Left ventricle myocardium inferior (tissue), 1 donor: ENCODE measurements around the gene KIF13A. TPM values are rescaled to one million over a fixed set of nuclear protein-coding genes. Genes with fewer than 3 reads are reported as not detected.
"Not testable (repeated sequence)": the region's sequence is repeated elsewhere in the genome, so short reads cannot be mapped to it uniquely, and the experiment has no call there.

Experiments
- DNase-seq: peaks from one replicate; pipeline ENCODE4 v3.0.0-alpha.2; 2020
- H3K27ac ChIP-seq: fragments of 200-600 bp; replicated peaks from 2 replicates; pipeline ENCODE4 v1.8.0; 2021
- H3K27me3 ChIP-seq: fragments of 200-600 bp; 2 replicates; pipeline ENCODE4 v1.8.0; 2021; ENCODE audit warnings: low read depth
- H3K36me3 ChIP-seq: fragments of 200-600 bp; 2 replicates; pipeline ENCODE4 v1.8.0; 2021
- H3K4me1 ChIP-seq: fragments of 200-600 bp; 2 replicates; pipeline ENCODE4 v1.8.0; 2021
- H3K4me3 ChIP-seq: fragments of 200-600 bp; 2 replicates; pipeline ENCODE4 v1.8.0; 2021; ENCODE audit warnings: mild to moderate bottlenecking, moderate library complexity
- H3K9me3 ChIP-seq: fragments of 200-600 bp; replicated peaks from 2 replicates; pipeline ENCODE4 v1.8.0; 2021
- intact Hi-C: fragments of 100-400 bp; cut with micrococcal nuclease; formaldehyde crosslinking; loops from one replicate; pipeline ENCODE4 v1.11.0; 2022
- total RNA-seq: library from RNA; stranded (reverse); fragmentation: NEBNext Ultra II Directional; extraction: Animal tissue kit (Norgen Biotek cat#: 25700); gene quantifications from one replicate; pipeline ENCODE4 v1.2.1, GENCODE V29; 2021
- TF ChIP-seq, protein P1 (sequence below): fragments of 200-600 bp; IDR thresholded peaks from 2 replicates; pipeline ENCODE4 v1.8.0; 2021; ENCODE audit warnings: antibody characterized with exemption, mild to moderate bottlenecking, borderline replicate concordance
- donor health status: DM: no; HTN: yes; CAD: no; lungs with severe emphysema.

The KIF13A gene
- total RNA-seq, 1 donor from 2014 or later: 85.7 TPM

DNA sequence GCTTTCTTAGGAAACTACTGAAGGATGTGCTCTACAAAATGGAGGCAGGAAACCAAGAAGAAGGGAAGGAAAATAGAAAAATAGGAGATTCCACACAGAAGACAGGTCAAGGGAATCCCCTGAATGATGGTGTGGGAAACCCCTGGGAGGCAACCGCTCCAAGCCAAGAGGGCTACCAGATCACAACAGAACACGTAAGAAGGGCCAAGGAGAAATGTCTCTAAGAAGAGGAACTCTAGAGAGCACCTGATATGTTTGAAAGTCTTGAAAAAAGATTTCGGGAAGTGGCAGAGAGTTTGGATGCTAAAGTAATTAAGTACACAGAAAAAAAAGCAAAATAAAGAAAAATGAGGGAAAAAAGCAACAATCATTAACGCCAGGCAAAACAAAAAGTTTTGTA lies 7.1 kb downstream of the KIF13A start:
- no peak for DNase-seq
- intact Hi-C loops: no loop called here
- TF ChIP-seq, protein P1, sequence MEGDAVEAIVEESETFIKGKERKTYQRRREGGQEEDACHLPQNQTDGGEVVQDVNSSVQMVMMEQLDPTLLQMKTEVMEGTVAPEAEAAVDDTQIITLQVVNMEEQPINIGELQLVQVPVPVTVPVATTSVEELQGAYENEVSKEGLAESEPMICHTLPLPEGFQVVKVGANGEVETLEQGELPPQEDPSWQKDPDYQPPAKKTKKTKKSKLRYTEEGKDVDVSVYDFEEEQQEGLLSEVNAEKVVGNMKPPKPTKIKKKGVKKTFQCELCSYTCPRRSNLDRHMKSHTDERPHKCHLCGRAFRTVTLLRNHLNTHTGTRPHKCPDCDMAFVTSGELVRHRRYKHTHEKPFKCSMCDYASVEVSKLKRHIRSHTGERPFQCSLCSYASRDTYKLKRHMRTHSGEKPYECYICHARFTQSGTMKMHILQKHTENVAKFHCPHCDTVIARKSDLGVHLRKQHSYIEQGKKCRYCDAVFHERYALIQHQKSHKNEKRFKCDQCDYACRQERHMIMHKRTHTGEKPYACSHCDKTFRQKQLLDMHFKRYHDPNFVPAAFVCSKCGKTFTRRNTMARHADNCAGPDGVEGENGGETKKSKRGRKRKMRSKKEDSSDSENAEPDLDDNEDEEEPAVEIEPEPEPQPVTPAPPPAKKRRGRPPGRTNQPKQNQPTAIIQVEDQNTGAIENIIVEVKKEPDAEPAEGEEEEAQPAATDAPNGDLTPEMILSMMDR: no peak
- no peaks in the 10 kb centered on the region for H3K36me3 ChIP-seq
- H3K4me3 ChIP-seq: no peak overlapping the region
- peaks cover 77% of the 10 kb centered on the region for H3K4me1 ChIP-seq
- peak overlapping the region; percentile 62 for H3K27ac ChIP-seq
- H3K9me3 ChIP-seq: no peaks in the 10 kb centered on the region
- no peaks in the 10 kb centered on the region for H3K27me3 ChIP-seq

DNA sequence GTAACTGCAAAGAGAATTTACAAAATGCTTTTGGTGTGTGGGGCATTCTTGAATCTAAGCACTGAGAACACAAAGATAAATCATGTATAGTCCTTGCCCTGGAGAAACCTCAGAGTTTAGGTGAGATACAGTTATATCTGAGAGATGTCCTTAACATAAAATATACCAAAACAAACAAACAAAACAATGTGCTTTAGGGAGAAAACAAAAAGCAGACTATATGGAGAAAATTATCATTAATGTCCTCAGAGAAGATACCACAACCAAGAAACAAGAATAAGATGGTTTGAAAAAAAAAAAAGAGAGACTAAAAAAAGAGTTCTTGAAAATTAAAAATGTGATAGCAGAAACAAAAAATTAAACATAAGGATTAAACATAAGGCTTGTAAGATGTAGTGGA lies 8.0 kb downstream of the KIF13A start:
- no peaks in the 10 kb centered on the region for H3K36me3 ChIP-seq
- no peaks in the 10 kb centered on the region for H3K9me3 ChIP-seq
- intact Hi-C loops: no loop called here
- DNase-seq: no peak
- no peaks in the 10 kb centered on the region for H3K27me3 ChIP-seq
- H3K4me1 ChIP-seq: peaks cover 77% of the 10 kb centered on the region
- H3K4me3 ChIP-seq: no peak overlapping the region
- peak overlapping the region; percentile 62 for H3K27ac ChIP-seq
- TF ChIP-seq, protein P1: no peak

DNA sequence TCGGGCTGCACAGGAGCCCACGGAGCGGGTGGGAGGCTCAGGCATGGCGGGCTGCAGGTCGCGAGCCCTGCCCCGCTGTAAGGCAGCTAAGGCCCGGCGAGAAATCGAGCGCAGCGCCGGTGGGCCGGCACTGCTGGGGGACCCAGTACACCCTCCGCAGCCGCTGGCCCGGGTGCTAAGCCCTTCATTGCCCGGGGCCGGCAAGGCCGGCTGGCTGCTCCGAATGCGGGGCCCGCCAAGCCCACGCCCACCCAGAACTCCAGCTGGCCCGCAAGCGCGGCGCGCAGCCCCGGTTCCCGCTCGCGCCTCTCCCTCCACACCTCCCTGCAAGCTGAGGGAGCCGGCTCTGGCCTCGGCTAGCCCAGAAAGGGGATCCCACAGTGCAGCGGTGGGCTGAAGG lies 11.2 kb downstream of the KIF13A start:
- H3K4me3 ChIP-seq, H3K27ac ChIP-seq: not testable (repeated sequence)

GRCh38 chr6:17974570-17975368 lies 12.7 kb downstream of the KIF13A start:
- TF ChIP-seq, protein P1: no peak
- no peak for DNase-seq
- Histone ChIP-seq H3K4me3 (no peak overlapping the region), H3K27me3 (no peaks in the 10 kb centered on the region), H3K36me3 (no peaks in the 10 kb centered on the region), H3K4me1 (peaks cover 78% of the 10 kb centered on the region), H3K9me3 (no peaks in the 10 kb centered on the region), H3K27ac (peak overlapping the region; percentile 80)
- intact Hi-C loops: no loop called here

More for the DNA sequence above, 11.2 kb downstream of the KIF13A start:
- DNase-seq, intact Hi-C loops, H3K36me3 ChIP-seq, H3K9me3 ChIP-seq, H3K27me3 ChIP-seq: not testable (repeated sequence)
- peaks cover 81% of the 10 kb centered on the region for H3K4me1 ChIP-seq

DNA sequence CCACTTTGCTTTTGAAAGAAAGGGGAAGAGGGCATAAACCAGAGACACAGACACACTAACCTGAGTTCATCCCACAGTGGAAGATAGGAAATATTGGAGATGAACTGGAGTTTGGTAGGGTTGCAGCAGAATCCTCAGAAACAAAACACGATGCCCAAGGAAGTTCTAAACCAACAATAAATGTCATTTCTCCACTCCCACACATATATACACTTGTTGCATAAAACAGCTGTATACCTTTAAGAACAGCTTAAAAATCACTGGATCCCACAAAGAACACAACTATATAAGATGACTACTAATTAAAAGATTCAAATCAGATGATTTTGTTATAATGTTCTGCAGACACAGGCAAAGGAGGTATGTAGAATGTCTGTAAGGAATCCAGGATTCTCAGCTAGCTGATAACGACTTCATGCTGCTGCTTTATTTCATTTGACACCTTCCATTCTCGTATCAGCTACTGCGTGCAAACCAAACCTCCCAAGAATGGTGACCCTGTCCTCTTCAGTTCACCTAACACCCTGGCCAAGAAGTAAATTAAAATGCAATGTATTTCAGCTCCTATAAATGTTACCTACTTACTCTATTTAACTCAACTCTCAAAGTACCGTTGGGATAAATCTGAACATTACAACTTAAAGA lies 14.3 kb downstream of the KIF13A start:
- H3K9me3 ChIP-seq: no peaks in the 10 kb centered on the region
- no peaks in the 10 kb centered on the region for H3K27me3 ChIP-seq
- no peaks in the 10 kb centered on the region for H3K36me3 ChIP-seq
- H3K4me3 ChIP-seq: peak overlapping the region; percentile 30
- peaks cover 80% of the 10 kb centered on the region for H3K4me1 ChIP-seq
- peak overlapping the region; percentile 80 for H3K27ac ChIP-seq
- intact Hi-C loops: no loop called here
- TF ChIP-seq, protein P1: no peak
- no peak for DNase-seq
